ENCODE data around the gene DMC1. TPM values are rescaled to one million over a fixed set of nuclear protein-coding genes. Genes with fewer than 3 reads are reported as not detected.
"Not testable (repeated sequence)": the region's sequence is repeated elsewhere in the genome, so short reads cannot be mapped to it uniquely, and the experiment has no call there.

The DMC1 gene
- total RNA-seq, 1 donor from 2014 or later = 5.6 TPM

DNA sequence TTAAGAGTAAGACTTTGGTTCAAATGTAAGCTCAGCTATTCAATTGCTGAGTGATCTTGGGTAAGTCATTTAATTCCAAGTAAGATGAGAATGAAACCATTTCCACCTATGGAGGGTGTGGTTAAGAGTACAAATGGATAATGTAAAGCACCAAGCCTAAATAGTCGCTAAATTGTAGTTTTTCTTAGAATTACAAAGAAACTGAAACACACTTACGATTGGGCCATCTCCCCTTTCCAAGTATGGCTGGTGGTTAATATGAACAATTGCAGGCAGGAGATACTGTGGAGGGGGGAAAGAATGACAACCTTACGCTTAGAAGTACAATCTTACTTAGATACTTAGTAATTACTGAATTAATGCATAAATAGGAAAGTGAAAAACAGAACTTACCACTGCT, 72.1 kb downstream of the DMC1 start:
- DNase-seq = no peak

- no peak for DNase-seq
Measured at GRCh38 chr22:38494939-38495338, 75.0 kb downstream of the DMC1 start.

DNA sequence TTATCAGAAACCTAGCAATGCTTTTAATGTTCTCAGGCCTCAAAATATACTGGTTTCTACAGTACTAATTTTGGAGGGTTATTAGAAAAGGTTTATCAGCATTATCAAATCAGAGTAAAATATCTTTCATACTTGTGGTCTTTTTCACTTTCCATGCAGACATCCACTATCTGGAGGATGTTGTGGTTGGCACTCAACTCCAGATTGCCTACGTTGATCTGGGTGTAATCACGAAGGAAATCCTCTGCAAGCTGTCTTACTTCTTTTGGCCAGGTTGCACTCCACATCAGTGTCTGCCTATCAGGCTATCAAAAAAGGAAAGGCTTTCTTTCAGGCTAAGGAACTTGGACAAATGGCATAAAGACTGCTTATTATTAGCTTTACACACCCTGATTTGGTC, 75.5 kb downstream of the DMC1 start:
- DNase-seq = no peak

DNA sequence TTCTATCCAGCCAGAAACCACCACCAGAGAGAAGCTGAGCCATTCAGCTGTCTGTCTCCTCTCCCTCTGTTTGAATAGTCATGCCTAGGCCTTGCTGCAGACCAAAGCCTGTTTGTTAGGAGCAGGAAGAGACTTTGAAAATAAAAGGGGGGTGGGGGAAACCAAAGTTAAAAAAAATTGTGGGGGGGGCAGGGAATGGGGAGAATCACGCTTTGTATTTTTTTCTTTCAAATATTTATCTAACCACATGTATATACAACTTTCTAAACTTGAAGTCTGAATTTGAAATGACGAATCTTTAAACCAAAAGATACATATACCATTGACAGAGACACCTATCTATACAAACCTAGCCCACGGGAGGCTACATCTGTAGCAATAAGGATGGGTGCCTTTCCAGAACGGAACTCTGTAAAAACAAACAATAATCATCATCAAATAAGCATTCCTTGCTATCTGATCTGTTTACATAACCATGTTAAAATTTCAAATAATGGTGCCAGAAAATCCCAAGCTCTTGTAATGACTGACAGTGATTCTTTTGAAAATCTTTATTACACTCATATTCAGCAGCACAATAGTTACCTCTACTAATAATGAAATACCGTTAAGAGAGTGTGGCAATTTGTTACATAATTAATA, 78.2 kb downstream of the DMC1 start:
- DNase-seq = no peak

DNA sequence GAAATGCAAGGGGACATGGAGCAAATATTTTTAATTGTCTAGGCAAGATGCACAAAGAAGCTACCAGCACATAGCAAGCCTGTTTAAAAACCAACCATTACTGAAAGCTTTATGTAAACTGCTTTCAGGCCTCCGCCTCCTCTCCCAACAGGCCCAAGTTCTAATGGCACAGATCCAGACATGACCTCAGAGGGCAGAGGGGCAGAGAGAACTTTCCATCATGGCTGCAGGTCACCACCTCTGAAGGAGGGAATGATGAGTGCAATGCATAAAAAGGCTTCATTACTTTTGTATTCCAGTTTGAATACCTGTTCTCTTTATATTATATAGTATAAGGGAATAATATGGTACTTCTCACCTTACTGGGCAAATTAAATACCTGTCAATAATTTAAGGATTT, 79.1 kb downstream of the DMC1 start:
- peak; percentile 34 for DNase-seq

DNA sequence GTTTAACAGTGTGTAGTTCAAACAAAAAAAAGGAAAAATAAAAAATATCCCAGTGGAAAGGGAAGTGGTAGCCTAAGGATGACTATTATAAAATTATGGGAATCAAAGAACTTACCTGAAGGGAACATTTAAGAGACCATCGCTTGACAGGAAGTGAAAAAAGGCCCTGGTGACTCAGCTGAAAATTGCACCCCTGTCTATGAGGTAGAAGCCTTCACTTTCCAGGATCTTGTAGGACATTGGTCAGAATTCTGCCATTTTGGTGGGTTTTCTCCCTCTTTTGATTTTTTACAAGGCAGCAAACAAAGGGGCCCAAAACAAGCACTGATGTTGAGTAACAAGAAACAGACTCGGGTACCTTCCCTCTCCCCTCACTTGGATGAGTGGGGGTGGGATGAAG, 79.5 kb downstream of the DMC1 start:
- no peak for DNase-seq

DNA sequence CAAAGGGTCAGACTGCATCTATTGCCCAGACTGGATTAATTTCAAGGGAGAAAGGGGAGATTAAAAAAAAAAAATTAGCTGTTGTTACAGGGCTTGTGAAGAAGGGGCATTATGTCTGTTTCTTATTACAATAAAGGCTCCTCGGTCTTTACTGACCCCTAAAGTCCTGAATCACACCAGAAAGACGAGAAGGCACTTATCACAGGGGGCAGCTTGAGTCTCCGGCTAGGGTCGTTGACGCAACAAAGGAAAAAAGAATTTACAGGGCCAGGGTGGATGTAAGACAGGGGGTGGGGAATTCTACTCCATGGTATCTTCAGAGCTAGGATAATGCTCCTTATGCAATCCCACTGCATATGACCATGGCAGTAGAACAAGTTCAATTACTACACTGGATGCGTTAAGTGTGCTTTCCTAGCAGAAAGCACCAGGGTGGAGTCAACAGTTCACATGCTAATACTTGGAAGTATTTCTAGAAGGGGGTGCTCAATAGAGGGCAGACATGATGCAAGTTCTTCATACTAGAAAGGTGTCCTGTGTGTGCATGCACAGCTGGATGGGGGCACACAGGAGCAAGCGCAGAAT, 80.3 kb downstream of the DMC1 start:
- no peak for DNase-seq

DNA sequence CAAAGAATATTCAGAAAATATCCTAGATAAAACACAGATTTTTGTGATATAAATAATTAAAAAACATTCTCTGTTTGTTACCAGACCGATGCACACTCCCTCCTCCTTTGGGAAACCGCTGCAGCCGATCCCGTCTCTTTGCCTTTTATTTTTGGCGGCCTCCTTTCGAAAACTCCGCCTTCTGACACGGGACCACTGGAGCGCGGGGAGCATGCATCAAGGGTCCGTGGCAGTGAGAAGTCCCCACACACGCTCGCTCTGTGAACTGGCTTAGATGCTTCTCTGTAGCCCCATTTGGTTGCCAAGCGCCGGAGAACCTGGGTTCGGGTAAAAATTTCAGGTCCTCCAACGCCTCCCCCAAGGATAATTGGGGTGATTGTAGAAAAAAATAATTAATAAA, 80.8 kb downstream of the DMC1 start:
- DNase-seq = no peak

DNA sequence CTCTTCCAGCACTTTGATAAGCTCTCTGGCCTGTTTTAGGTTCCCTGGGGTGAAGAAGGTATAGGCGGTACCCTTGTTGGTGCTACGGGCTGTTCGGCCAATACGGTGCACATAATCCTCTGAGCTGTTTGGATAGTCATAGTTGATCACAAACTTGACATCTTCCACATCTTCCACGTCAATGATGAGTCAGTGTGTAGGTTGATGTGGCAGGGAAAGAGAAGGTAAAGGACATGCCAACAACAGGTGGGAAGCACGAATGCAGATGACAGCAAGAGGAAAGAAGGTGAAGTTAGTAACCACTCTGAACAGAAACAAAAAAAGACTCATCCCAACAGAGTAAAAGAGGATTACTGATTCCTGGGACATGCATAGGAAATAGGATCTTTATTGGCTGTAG, 82.0 kb downstream of the DMC1 start:
- DNase-seq = no peak

GRCh38 chr22:38485783-38486182, 84.2 kb downstream of the DMC1 start:
- no peak for DNase-seq

- no peak for DNase-seq
Measured at GRCh38 chr22:38484244-38484643, 85.7 kb downstream of the DMC1 start.

- DNase-seq = no peak
Measured at GRCh38 chr22:38482662-38483308, 87.2 kb downstream of the DMC1 start.

GRCh38 chr22:38481871-38482332, 88.1 kb downstream of the DMC1 start:
- DNase-seq = no peak

- DNase-seq = no peak
Measured at GRCh38 chr22:38481162-38481870, 88.7 kb downstream of the DMC1 start.

DNA sequence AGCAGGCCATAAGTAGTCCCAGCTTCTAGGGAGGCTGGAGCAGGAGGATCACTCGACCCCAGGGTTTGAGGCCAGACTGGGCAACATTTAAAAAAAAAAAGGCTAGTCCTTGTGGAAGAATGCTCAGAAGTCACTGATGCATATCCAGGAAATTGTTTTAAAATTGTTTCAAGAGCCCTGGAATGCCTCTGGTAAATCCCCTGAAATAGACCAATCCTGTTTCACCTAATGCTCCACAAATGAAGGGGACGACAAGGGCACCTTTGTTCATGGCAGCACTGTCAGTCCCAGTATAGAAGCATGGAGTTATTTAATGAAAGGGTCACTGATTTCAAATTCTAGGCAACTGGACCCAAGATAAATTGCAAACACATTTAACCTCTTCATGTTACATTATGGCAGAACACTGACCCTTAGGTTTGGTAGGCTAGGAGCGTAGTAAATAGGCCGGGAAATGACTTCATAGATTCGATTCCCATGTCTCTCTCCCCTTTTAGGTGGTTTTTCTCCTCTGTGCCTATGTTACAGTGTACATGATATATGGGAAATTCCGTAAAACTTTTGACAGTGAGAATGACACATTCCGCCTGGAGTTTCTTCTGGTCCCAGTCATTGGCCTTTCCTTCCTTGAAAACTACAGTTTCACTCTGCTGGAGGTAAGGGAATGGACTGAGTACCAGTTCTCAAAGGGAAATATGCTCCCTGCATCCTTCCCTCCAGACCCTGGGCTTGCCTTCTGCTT, 90.7 kb downstream of the DMC1 start:
- DNase-seq = no peak

DNA sequence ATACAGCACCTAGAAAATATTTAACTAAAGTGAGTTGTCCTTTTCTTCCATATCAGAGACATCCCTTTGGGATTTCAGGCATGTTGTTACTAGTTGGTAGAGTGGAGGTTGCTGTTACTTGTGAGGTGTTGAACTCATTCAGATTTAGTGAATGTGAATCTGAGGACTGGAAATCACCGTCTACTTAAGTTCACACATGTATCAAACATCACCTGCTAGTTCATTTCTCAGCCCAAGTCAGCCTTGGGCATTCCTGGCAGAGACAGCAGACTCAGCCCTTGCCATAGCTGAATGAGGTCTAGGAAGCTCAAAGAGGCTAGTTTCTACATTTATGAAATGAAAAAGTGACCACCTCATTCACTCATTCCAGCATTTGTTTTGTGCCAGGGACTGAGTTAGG, 92.4 kb downstream of the DMC1 start:
- DNase-seq = no peak

- no peak for DNase-seq
Measured at GRCh38 chr22:38474003-38474607, 95.9 kb downstream of the DMC1 start.

DNA sequence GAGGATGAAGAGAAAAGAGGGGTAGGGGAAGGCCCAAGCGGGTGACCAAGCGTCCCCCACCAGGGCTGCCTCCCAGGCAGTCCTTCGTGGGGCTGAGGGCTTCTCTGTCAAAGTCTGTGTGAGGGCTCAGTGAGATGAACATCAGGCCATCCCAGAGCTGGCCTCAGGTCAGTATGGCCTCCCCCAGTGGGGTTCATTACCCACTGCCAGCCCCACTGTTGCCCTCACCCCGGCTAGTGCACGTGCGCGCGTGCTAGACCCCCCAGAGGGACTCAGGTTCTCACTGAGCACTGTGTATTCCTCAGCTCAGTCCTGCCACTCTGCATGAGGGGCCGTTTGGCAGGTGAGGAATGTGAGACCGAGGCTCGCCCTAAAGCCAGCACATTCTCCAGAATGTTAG, 98.7 kb downstream of the DMC1 start:
- DNase-seq = no peak

DNA sequence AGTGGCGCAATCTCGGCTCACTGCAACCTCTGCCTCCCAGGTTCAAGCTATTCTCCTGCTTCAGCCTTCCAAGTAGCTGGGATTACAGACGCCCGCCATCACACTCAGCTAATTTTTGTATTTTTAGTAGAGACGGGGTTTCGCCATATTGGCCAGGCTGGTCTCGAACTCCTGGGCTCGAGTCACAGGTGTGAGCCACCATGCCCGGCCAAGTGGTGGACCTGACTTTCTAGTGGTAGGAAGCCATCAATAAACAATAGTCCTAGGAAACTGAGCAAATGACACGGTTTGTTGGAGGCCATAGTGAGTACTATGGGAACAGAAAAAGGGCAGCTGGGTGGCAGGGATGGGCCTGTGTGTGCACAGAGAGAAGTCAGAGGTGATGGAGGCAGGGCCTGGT, 99.8 kb downstream of the DMC1 start:
- DNase-seq = not testable (repeated sequence)

- DNase-seq = no peak
Measured at GRCh38 chr22:38469306-38469781, 100.6 kb downstream of the DMC1 start.
